Ovary (tissue), 9 donors: ENCODE measurements around the gene CELF6. TPM values are rescaled to one million over a fixed set of nuclear protein-coding genes. Genes with fewer than 3 reads are reported as not detected.

ENCODE experiments used
- DNase-seq, 5 donors: peaks; one replicate each; pipeline ENCODE4 v3.0.0-alpha.2; 2019 to 2020
- H3K27ac ChIP-seq, 2 donors: fragments of 200-600 bp; one replicate each; pipeline versions ENCODE4 v1.5.1 to v1.8.0; 2019 to 2022
- H3K27me3 ChIP-seq: fragments of 200-600 bp; one replicate; pipeline ENCODE4 v1.8.0; 2022
- H3K36me3 ChIP-seq: fragments of 200-600 bp; sonication (generic); one replicate; pipeline ENCODE4 v1.5.1; 2019
- H3K4me1 ChIP-seq: one replicate; pipeline ENCODE4 v1.8.1; 2013; ENCODE audit warnings: mild to moderate bottlenecking, moderate library complexity; ENCODE audit not compliant: insufficient read depth
- H3K4me3 ChIP-seq: fragments of 200-600 bp; sonication (generic); one replicate; pipeline ENCODE4 v1.5.1; 2017
- H3K9me3 ChIP-seq, 2 donors: fragments of 200-600 bp in 1 of 2; sonication (generic) in 1 of 2; one replicate each; pipeline versions ENCODE4 v1.5.1 to v1.8.1; 2013 to 2019; ENCODE audit warnings: mild to moderate bottlenecking in 1 of 2, moderate library complexity in 1 of 2
- CTCF ChIP-seq, 3 donors: fragments of 450-650 bp in 2 of 3; fragments of 200-600 bp in 1 of 3; IDR thresholded peaks; one replicate each; pipeline versions ENCODE4 v1.5.1 to v1.8.0; 2016 to 2022; ENCODE audit warnings: antibody characterized with exemption in 3 of 3, mild to moderate bottlenecking in 1 of 3
- EP300 ChIP-seq: sonication (generic); formaldehyde crosslinking; IDR thresholded peaks from one replicate; pipeline ENCODE4 v1.6.1; 2017; ENCODE audit warnings: antibody characterized with exemption
- POLR2A ChIP-seq: fragments of 450-650 bp; IDR thresholded peaks from one replicate; pipeline ENCODE4 v1.6.1; 2017; ENCODE audit warnings: antibody characterized with exemption, mild to moderate bottlenecking, moderate library complexity
- WGBS, 3 donors: extraction: QIAGEN DNeasy Blood & Tissue Kit in 1 of 3; methylation state at CpG; one replicate each; pipeline versions ENCODE4 v1.1.5 to v1.1.7; 2013 to 2017; 5-methylcytosine and 5-hydroxymethylcytosine counted together
- intact Hi-C, 4 donors: fragments of 100-400 bp; cut with DNase I; formaldehyde crosslinking; loops; one replicate each; pipeline versions ENCODE4 v1.11.0 to v1.15.1; 2022 to 2023
- polyA plus RNA-seq, 2 donors: library from polyadenylated mRNA; stranded (reverse); fragments of 200-250 nt in 1 of 2; fragments of 350-450 nt in 1 of 2; fragmentation: Illumina TruSeq in 1 of 2; extraction: RNeasy Lipid Tissue Mini Kit (QIAGEN cat#74804) in 1 of 2; gene quantifications; one replicate each; pipeline ENCODE4 v1.2.3, GENCODE V29; 2013 to 2014
- total RNA-seq, 7 donors: library from RNA; depleted of rRNA in 2 of 7; stranded (reverse); fragments of >200 nt in 2 of 7; fragmentation: NEBNext Ultra II Directional in 3 of 7; extraction: Animal tissue kit (Norgen Biotek cat#: 25700) in 3 of 7; gene quantifications; one replicate each; pipeline versions ENCODE4 v1.1.0 to v1.2.4, GENCODE V29; 2016 to 2023
- donor health status: DM: no; HTN: no; CAD: no; lungs with moderate emphysema.
- donor health status: DM: no; HTN: no; CAD: no.
- donor health status: Bipolar disorder and iron deficiency.
- donor health status: DM: yes; HTN: yes; CAD: no.
- donor health status: DM: no; HTN: no; CAD: no.
- donor health status: DM: yes; HTN: yes; CAD: no.

CELF6 gene
- total and polyA plus RNA-seq, 9 donors: 3.2 to 8.5 (median 4.7) TPM

- Histone ChIP-seq H3K4me3 (no peak overlapping the region), H3K4me1 (peaks cover 8% of the 10 kb centered on the region), H3K9me3 (no peaks in the 10 kb centered on the region), H3K36me3 (no peaks in the 10 kb centered on the region), H3K27ac (no peak overlapping the region), H3K27me3 (no peaks in the 10 kb centered on the region)
- no peak for TF ChIP-seq EP300
- intact Hi-C loops: no loop called here
- no peak for DNase-seq
- WGBS, 3 donors: 30 to 41% (median 37%) methylated on average over 2 of the region's 2 CpGs
Observed at GRCh38 chr15:72318408-72318942, 1.5 kb downstream of the CELF6 start.

- intact Hi-C loops: no loop called here
- no peaks in the 10 kb centered on the region for H3K27me3 ChIP-seq
- peaks cover 8% of the 10 kb centered on the region for H3K4me1 ChIP-seq
- no peak overlapping the region for H3K4me3 ChIP-seq
- H3K9me3 ChIP-seq: no peaks in the 10 kb centered on the region
- WGBS, 3 donors: 73 to 74% (median 73%) methylated on average over 6 of the region's 6 CpGs
- no peak overlapping the region for H3K27ac ChIP-seq
- no peak for DNase-seq
- TF ChIP-seq POLR2A: no peak
- no peak for TF ChIP-seq CTCF (IDR thresholded peaks at IDR 0.05)
- no peak for TF ChIP-seq EP300
- H3K36me3 ChIP-seq: no peaks in the 10 kb centered on the region
Observed at GRCh38 chr15:72315706-72316370, 4.1 kb downstream of the CELF6 start.

- Histone ChIP-seq H3K4me3 (no peak overlapping the region), H3K36me3 (no peaks in the 10 kb centered on the region), H3K9me3 (no peaks in the 10 kb centered on the region), H3K4me1 (no peaks in the 10 kb centered on the region), H3K27ac (no peak overlapping the region), H3K27me3 (no peaks in the 10 kb centered on the region)
- no peak for TF ChIP-seq POLR2A
- TF ChIP-seq CTCF (IDR thresholded peaks at IDR 0.05): no peak
- no peak for TF ChIP-seq EP300
- DNase-seq: no peak
- 96 to 98% (median 97%) methylated on average over 2 of the region's 2 CpGs for WGBS, 3 donors
- intact Hi-C loops: no loop called here
Observed at GRCh38 chr15:72313881-72314280, 6.1 kb downstream of the CELF6 start.

- intact Hi-C loops: no loop called here
- TF ChIP-seq CTCF (IDR thresholded peaks at IDR 0.05): no peak
- TF ChIP-seq POLR2A: no peak
- no peak for TF ChIP-seq EP300
- Histone ChIP-seq H3K4me3 (no peak overlapping the region), H3K27ac (no peak overlapping the region), H3K9me3 (no peaks in the 10 kb centered on the region), H3K27me3 (no peaks in the 10 kb centered on the region), H3K36me3 (no peaks in the 10 kb centered on the region), H3K4me1 (no peaks in the 10 kb centered on the region)
- no peak for DNase-seq
- WGBS, 3 donors: 72 to 79% (median 78%) methylated on average over 2 of the region's 2 CpGs
Observed at GRCh38 chr15:72313448-72313840, 6.5 kb downstream of the CELF6 start.
